C4-2B (cell line): ENCODE data around the gene TPTE2.

Source experiments
- ZFX ChIP-seq: fragments of 450-650 bp; IDR thresholded peaks from 2 replicates; pipeline ENCODE4 v1.6.1; 2017
- TF ChIP-seq, protein P1 (sequence below): fragments of 450-650 bp; conservative IDR thresholded peaks from 2 replicates; pipeline ENCODE4 v1.5.1; 2017; ENCODE audit warnings: mild to moderate bottlenecking

DNA sequence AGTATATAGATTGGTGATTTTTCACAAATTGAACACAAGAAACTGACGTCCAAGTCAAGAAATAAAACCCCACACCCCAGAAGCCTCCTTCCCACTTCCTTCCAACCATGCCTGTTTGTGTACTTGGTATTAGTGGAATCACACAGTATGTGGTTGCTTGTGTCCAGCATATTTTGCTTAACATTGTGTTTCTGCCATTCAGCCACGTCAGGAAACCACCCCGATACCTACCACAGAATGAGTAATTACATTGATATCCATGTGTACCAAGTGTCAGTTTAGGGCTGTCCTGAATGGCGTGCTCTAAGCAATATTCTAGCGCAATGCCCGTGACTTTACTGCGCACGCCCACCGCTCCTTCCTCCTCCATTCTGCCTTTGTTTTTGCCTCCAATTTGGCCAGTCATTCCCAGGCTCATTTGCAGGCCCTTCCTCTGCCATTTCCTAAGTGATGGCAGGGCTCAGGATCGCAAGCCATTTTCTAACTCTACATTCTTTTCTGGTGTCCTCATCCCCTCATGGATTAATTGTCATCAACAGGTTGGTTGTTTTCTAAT is 46.3 kb upstream of the TPTE2 start:
- TF ChIP-seq, protein P1, sequence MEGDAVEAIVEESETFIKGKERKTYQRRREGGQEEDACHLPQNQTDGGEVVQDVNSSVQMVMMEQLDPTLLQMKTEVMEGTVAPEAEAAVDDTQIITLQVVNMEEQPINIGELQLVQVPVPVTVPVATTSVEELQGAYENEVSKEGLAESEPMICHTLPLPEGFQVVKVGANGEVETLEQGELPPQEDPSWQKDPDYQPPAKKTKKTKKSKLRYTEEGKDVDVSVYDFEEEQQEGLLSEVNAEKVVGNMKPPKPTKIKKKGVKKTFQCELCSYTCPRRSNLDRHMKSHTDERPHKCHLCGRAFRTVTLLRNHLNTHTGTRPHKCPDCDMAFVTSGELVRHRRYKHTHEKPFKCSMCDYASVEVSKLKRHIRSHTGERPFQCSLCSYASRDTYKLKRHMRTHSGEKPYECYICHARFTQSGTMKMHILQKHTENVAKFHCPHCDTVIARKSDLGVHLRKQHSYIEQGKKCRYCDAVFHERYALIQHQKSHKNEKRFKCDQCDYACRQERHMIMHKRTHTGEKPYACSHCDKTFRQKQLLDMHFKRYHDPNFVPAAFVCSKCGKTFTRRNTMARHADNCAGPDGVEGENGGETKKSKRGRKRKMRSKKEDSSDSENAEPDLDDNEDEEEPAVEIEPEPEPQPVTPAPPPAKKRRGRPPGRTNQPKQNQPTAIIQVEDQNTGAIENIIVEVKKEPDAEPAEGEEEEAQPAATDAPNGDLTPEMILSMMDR = no peak
- TF ChIP-seq ZFX = no peak
